Measurements from ENCODE around the gene CSKMT. TPM values are rescaled to one million over a fixed set of nuclear protein-coding genes. Genes with fewer than 3 reads are reported as not detected.
A peak's percentile ranks its signal among the peaks of the same experiment; 100 is the strongest.

Gene CSKMT
- total and polyA plus RNA-seq, 8 donors = 3.5 to 25.5 (median 7.6) TPM; not detected in 1

- peaks cover 9 to 42% (median 29%) of the 10 kb centered on the region in 4 donors for H3K36me3 ChIP-seq
- H3K4me3 ChIP-seq = peak overlapping the region; percentile 78 to 94 (median 83)
- intact Hi-C loops (cut with DNase I; ENCODE audit: low total_unique reads) = no loop called here
- peaks cover 36 to 68% (median 62%) of the 10 kb centered on the region in 4 donors for H3K4me1 ChIP-seq
- 0 to 3% (median 2%) methylated on average over 39 of the region's 39 CpGs for WGBS, 5 donors
- TF ChIP-seq EP300 (IDR thresholded peaks at IDR 0.05) = no peak
- no peak for TF ChIP-seq POLR2AphosphoS5 (IDR thresholded peaks at IDR 0.05)
- TF ChIP-seq, protein P1, sequence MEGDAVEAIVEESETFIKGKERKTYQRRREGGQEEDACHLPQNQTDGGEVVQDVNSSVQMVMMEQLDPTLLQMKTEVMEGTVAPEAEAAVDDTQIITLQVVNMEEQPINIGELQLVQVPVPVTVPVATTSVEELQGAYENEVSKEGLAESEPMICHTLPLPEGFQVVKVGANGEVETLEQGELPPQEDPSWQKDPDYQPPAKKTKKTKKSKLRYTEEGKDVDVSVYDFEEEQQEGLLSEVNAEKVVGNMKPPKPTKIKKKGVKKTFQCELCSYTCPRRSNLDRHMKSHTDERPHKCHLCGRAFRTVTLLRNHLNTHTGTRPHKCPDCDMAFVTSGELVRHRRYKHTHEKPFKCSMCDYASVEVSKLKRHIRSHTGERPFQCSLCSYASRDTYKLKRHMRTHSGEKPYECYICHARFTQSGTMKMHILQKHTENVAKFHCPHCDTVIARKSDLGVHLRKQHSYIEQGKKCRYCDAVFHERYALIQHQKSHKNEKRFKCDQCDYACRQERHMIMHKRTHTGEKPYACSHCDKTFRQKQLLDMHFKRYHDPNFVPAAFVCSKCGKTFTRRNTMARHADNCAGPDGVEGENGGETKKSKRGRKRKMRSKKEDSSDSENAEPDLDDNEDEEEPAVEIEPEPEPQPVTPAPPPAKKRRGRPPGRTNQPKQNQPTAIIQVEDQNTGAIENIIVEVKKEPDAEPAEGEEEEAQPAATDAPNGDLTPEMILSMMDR (IDR thresholded peaks at IDR 0.05) = no peak
- no peak for TF ChIP-seq POLR2A (IDR thresholded peaks at IDR 0.05)
- no peaks in the 10 kb centered on the region for H3K9me3 ChIP-seq
- peak overlapping the region; percentile 91 to 97 (median 94) for H3K27ac ChIP-seq
- peak; percentile 50 to 82 for DNase-seq
- H3K27me3 ChIP-seq = no peaks in the 10 kb centered on the region
These were observed 617 bp downstream of the CSKMT start for GRCh38 chr11:62665599-62666258.

- Histone ChIP-seq H3K4me3 (peak overlapping the region; percentile 78 to 94 (median 83)), H3K27me3 (no peaks in the 10 kb centered on the region), H3K9me3 (no peaks in the 10 kb centered on the region), H3K36me3 (peaks cover 9 to 36% (median 28%) of the 10 kb centered on the region in 4 donors), H3K4me1 (peaks cover 40 to 72% (median 67%) of the 10 kb centered on the region in 4 donors), H3K27ac (peak overlapping the region; percentile 91 to 97 (median 94))
- DNase-seq = no peak
- no peak for TF ChIP-seq POLR2AphosphoS5 (IDR thresholded peaks at IDR 0.05)
- TF ChIP-seq, protein P1 (IDR thresholded peaks at IDR 0.05) = no peak
- TF ChIP-seq EP300 (IDR thresholded peaks at IDR 0.05) = no peak
- 27 to 40% (median 34%) methylated on average over 16 of the region's 16 CpGs for WGBS, 5 donors
- intact Hi-C loops (cut with DNase I; ENCODE audit: low total_unique reads) = no loop called here
These were observed 1.3 kb downstream of the CSKMT start for GRCh38 chr11:62666259-62666926.

- Histone ChIP-seq H3K27ac (peak overlapping the region in 2 of 5 donors; percentile 38 to 97), H3K27me3 (no peaks in the 10 kb centered on the region), H3K4me1 (peaks cover 41 to 74% (median 72%) of the 10 kb centered on the region in 4 donors), H3K36me3 (peaks cover 8 to 26% (median 19%) of the 10 kb centered on the region in 4 donors), H3K4me3 (peak overlapping the region in 1 of 4 donors; percentile 84), H3K9me3 (no peaks in the 10 kb centered on the region)
- intact Hi-C loops (cut with DNase I; ENCODE audit: low total_unique reads) = no loop called here
- TF ChIP-seq POLR2AphosphoS5 (IDR thresholded peaks at IDR 0.05) (no peak), EP300 (IDR thresholded peaks at IDR 0.05) (no peak), POLR2A (IDR thresholded peaks at IDR 0.05) (no peak)
- TF ChIP-seq, protein P1 (IDR thresholded peaks at IDR 0.05) = no peak
- DNase-seq = no peak
- WGBS, 5 donors = 69 to 90% (median 79%) methylated on average over 2 of the region's 2 CpGs
These were observed 2.3 kb downstream of the CSKMT start for GRCh38 chr11:62667460-62667859.

GRCh38 chr11:62669420-62670161 is 4.5 kb downstream of the CSKMT start:
- Histone ChIP-seq H3K4me3 (no peak overlapping the region), H3K36me3 (peaks cover 0 to 30% (median 24%) of the 10 kb centered on the region in 4 donors), H3K27ac (peak overlapping the region; percentile 11 to 95 (median 69)), H3K9me3 (no peaks in the 10 kb centered on the region), H3K4me1 (peaks cover 53 to 74% (median 72%) of the 10 kb centered on the region in 4 donors), H3K27me3 (no peaks in the 10 kb centered on the region)
- DNase-seq = no peak
- intact Hi-C loops (cut with DNase I; ENCODE audit: low total_unique reads) = no loop called here
- no peak for TF ChIP-seq POLR2A (IDR thresholded peaks at IDR 0.05)
- WGBS, 5 donors = 50 to 76% (median 55%) methylated on average over 4 of the region's 4 CpGs
